Osteocyte (in vitro differentiated cells): Measurements from ENCODE around the gene KCTD1. TPM values are rescaled to one million over a fixed set of nuclear protein-coding genes. Genes with fewer than 3 reads are reported as not detected.
A peak's percentile ranks its signal among the peaks of the same experiment; 100 is the strongest.

Experiments
- DNase-seq: peaks from one replicate; pipeline ENCODE4 v3.0.0; 2021; ENCODE audit warnings: mixed read lengths; ENCODE audit not compliant: unreplicated experiment; ENCODE audit errors: extremely low spot score
- H3K27ac Mint-ChIP-seq: one replicate; pipeline ENCODE4 v1.8.0; 2021; ENCODE audit warnings: mild to moderate bottlenecking, mixed read lengths; ENCODE audit not compliant: unreplicated experiment
- H3K27me3 Mint-ChIP-seq: one replicate; pipeline ENCODE4 v1.8.0; 2021; ENCODE audit warnings: mixed read lengths; ENCODE audit not compliant: unreplicated experiment
- H3K36me3 Mint-ChIP-seq: one replicate; pipeline ENCODE4 v1.8.0; 2021; ENCODE audit warnings: mixed read lengths; ENCODE audit not compliant: unreplicated experiment
- H3K4me1 Mint-ChIP-seq: one replicate; pipeline ENCODE4 v1.8.0; 2021; ENCODE audit warnings: mixed read lengths; ENCODE audit not compliant: unreplicated experiment
- H3K4me3 Mint-ChIP-seq: one replicate; pipeline ENCODE4 v1.8.0; 2021; ENCODE audit warnings: mild to moderate bottlenecking, moderate library complexity, mixed read lengths; ENCODE audit not compliant: unreplicated experiment
- H3K9me3 Mint-ChIP-seq: one replicate; pipeline ENCODE4 v1.8.0; 2021; ENCODE audit warnings: mixed read lengths; ENCODE audit not compliant: unreplicated experiment
- total RNA-seq: library from RNA; stranded (reverse); gene quantifications from 2 replicates; pipeline ENCODE4 v1.2.1, GENCODE V29; 2021
- TF ChIP-seq, protein P1 (sequence below): fragments of 200-600 bp; sonication (generic); IDR thresholded peaks from 2 replicates; pipeline ENCODE4 v1.5.0; 2021; ENCODE audit warnings: antibody characterized with exemption, mild to moderate bottlenecking, moderate library complexity

KCTD1 gene
- total RNA-seq, 1 donor from 2014 or later, result 25.7 TPM

- no peaks in the 10 kb centered on the region for H3K27me3 Mint-ChIP-seq
- H3K36me3 Mint-ChIP-seq, result peaks cover 5% of the 10 kb centered on the region
- no peaks in the 10 kb centered on the region for H3K9me3 Mint-ChIP-seq
- H3K4me1 Mint-ChIP-seq, result peaks cover 29% of the 10 kb centered on the region
- TF ChIP-seq, protein P1, sequence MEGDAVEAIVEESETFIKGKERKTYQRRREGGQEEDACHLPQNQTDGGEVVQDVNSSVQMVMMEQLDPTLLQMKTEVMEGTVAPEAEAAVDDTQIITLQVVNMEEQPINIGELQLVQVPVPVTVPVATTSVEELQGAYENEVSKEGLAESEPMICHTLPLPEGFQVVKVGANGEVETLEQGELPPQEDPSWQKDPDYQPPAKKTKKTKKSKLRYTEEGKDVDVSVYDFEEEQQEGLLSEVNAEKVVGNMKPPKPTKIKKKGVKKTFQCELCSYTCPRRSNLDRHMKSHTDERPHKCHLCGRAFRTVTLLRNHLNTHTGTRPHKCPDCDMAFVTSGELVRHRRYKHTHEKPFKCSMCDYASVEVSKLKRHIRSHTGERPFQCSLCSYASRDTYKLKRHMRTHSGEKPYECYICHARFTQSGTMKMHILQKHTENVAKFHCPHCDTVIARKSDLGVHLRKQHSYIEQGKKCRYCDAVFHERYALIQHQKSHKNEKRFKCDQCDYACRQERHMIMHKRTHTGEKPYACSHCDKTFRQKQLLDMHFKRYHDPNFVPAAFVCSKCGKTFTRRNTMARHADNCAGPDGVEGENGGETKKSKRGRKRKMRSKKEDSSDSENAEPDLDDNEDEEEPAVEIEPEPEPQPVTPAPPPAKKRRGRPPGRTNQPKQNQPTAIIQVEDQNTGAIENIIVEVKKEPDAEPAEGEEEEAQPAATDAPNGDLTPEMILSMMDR, result no peak
- no peak overlapping the region for H3K4me3 Mint-ChIP-seq
- no peak overlapping the region for H3K27ac Mint-ChIP-seq
- DNase-seq, result no peak
These were observed 65.8 kb downstream of the KCTD1 start for GRCh38 chr18:26482569-26482968.

- Mint-ChIP-seq H3K9me3 (no peaks in the 10 kb centered on the region), H3K4me1 (peaks cover 31% of the 10 kb centered on the region), H3K27ac (peak overlapping the region; percentile 48), H3K4me3 (no peak overlapping the region), H3K36me3 (peaks cover 10% of the 10 kb centered on the region), H3K27me3 (no peaks in the 10 kb centered on the region)
- DNase-seq, result no peak
- TF ChIP-seq, protein P1, result no peak
These were observed 67.2 kb downstream of the KCTD1 start for GRCh38 chr18:26480897-26481795.

- Mint-ChIP-seq H3K36me3 (peaks cover 20% of the 10 kb centered on the region), H3K9me3 (no peaks in the 10 kb centered on the region), H3K27ac (no peak overlapping the region), H3K4me1 (peaks cover 31% of the 10 kb centered on the region), H3K27me3 (no peaks in the 10 kb centered on the region), H3K4me3 (no peak overlapping the region)
- TF ChIP-seq, protein P1, result no peak
- no peak for DNase-seq
These were observed 68.7 kb downstream of the KCTD1 start for GRCh38 chr18:26479681-26480079.

DNA sequence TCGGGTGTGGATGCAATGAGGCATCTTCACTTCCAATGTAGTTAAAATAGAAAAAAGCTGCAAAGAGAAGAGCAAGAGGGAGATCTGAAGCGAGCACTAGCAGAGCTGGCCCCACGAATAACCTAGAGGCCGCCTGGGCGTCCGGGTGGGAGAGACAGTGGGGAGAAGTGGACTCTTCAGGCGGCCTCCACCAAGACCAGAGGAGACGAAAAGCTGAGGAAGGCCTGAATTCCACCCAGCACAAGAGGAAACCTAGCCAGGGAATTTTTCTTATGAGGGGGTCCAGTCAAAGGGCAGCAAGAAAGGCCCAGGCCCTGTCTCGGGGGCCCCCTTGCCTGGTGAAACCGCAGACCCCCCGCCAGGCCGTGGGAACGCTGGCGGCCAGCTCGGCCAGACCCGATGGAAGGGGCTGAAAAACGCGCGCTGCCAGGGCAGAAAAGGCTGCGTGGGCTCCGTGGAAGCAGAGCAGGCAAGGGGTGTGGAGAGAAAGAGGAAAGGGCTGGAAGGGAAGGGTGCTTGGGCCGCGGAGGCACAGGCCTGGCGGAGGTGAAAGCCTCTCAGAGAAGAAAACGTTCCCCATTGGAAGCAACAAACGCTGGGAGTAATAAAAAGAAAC, 69.2 kb downstream of the KCTD1 start:
- TF ChIP-seq, protein P1, result no peak
- DNase-seq, result no peak
- Mint-ChIP-seq H3K27me3 (no peaks in the 10 kb centered on the region), H3K9me3 (no peaks in the 10 kb centered on the region), H3K4me1 (peaks cover 31% of the 10 kb centered on the region), H3K4me3 (no peak overlapping the region), H3K27ac (no peak overlapping the region), H3K36me3 (peaks cover 23% of the 10 kb centered on the region)

- H3K4me1 Mint-ChIP-seq, result peaks cover 31% of the 10 kb centered on the region
- no peaks in the 10 kb centered on the region for H3K27me3 Mint-ChIP-seq
- peak overlapping the region; percentile 7 for H3K27ac Mint-ChIP-seq
- no peak overlapping the region for H3K4me3 Mint-ChIP-seq
- peaks cover 23% of the 10 kb centered on the region for H3K36me3 Mint-ChIP-seq
- no peaks in the 10 kb centered on the region for H3K9me3 Mint-ChIP-seq
- TF ChIP-seq, protein P1, result no peak
- DNase-seq, result no peak
These were observed 70.4 kb downstream of the KCTD1 start for GRCh38 chr18:26477828-26478466.
